Keratinocyte (primary cell): Measurements from ENCODE around the gene TLCD3B. TPM values are rescaled to one million over a fixed set of nuclear protein-coding genes. Genes with fewer than 3 reads are reported as not detected.
"Not testable (repeated sequence)": the region's sequence is repeated elsewhere in the genome, so short reads cannot be mapped to it uniquely, and the experiment has no call there.

Source experiments
- DNase-seq: peaks from one replicate; pipeline ENCODE4 v3.0.0-alpha.2; 2011; ENCODE audit warnings: low read depth, missing footprints, low spot score
- FAIRE-seq: peaks from 2 replicates; lab custom pipeline; 2011; peaks lifted over from hg19 to GRCh38; lab: Jason Lieb, UNC
- H2AFZ ChIP-seq: 2 replicates; pipeline ENCODE4 v1.6.0; 2012; ENCODE audit warnings: low read length, control low read depth, inconsistent platforms; ENCODE audit not compliant: control insufficient read depth
- H3K27ac ChIP-seq: 2 replicates; pipeline ENCODE4 v1.5.1; 2011; ENCODE audit warnings: low read length; ENCODE audit not compliant: control insufficient read depth, insufficient read depth
- H3K27me3 ChIP-seq: 3 replicates; pipeline ENCODE4 v1.6.0; 2011; ENCODE audit warnings: low read length; ENCODE audit not compliant: control insufficient read depth, insufficient read depth; ENCODE audit errors: extremely low read depth
- H3K36me3 ChIP-seq, 2 experiments: 2 replicates in 1 of 2; 3 replicates in 1 of 2; pipeline ENCODE4 v1.5.1; 2011; ENCODE audit warnings: low read length in 2 of 2, mild to moderate bottlenecking in 1 of 2; ENCODE audit not compliant: control insufficient read depth in 2 of 2, insufficient read depth in 2 of 2; ENCODE audit errors: extremely low read depth in 1 of 2
- H3K4me1 ChIP-seq: 3 replicates; pipeline ENCODE4 v1.5.1; 2011; ENCODE audit warnings: low read length; ENCODE audit not compliant: control insufficient read depth, insufficient read depth; ENCODE audit errors: extremely low read depth
- H3K4me2 ChIP-seq: 3 replicates; pipeline ENCODE4 v1.6.0; 2011; ENCODE audit warnings: low read depth, low read length; ENCODE audit not compliant: control insufficient read depth, insufficient read depth; ENCODE audit errors: extremely low read depth
- H3K4me3 ChIP-seq, 3 experiments: fragments of 200-600 bp in 1 of 3; sonication (generic) in 1 of 3; 2 replicates in 2 of 3; 3 replicates in 1 of 3; pipeline ENCODE4 v1.5.1; 2011 to 2016; ENCODE audit warnings: low read length in 3 of 3, mild to moderate bottlenecking in 3 of 3, control low read depth in 2 of 3, inconsistent platforms in 1 of 3, low read depth in 1 of 3, mixed read lengths in 1 of 3, mixed run types in 1 of 3, moderate library complexity in 1 of 3; ENCODE audit not compliant: control insufficient read depth in 2 of 3, insufficient read depth in 2 of 3; ENCODE audit errors: extremely low read depth in 1 of 3
- H3K79me2 ChIP-seq: 2 replicates; pipeline ENCODE4 v1.6.0; 2012; ENCODE audit warnings: low read length; ENCODE audit not compliant: control insufficient read depth, insufficient read depth
- H3K9ac ChIP-seq: 3 replicates; pipeline ENCODE4 v1.6.0; 2011; ENCODE audit warnings: low read length; ENCODE audit not compliant: control insufficient read depth, insufficient read depth; ENCODE audit errors: extremely low read depth
- H3K9me1 ChIP-seq: 3 replicates; pipeline ENCODE4 v1.6.0; 2011; ENCODE audit warnings: low read length; ENCODE audit not compliant: control insufficient read depth, insufficient read depth; ENCODE audit errors: extremely low read depth
- H3K9me3 ChIP-seq: 2 replicates; pipeline ENCODE4 v1.5.1; 2012; ENCODE audit warnings: low read depth, low read length; ENCODE audit not compliant: control insufficient read depth
- H4K20me1 ChIP-seq: 3 replicates; pipeline ENCODE4 v1.6.0; 2011; ENCODE audit warnings: low read length; ENCODE audit not compliant: control insufficient read depth, insufficient read depth; ENCODE audit errors: extremely low read depth
- CTCF ChIP-seq, 3 experiments: IDR thresholded peaks in 1 of 3; conservative IDR thresholded peaks in 1 of 3; optimal IDR thresholded peaks in 1 of 3; 2 replicates in 2 of 3; 3 replicates in 1 of 3; pipeline versions ENCODE3 to v1.5.1; 2011; ENCODE audit warnings: low read length in 3 of 3, mild to moderate bottlenecking in 3 of 3, moderate library complexity in 2 of 3, control low read depth in 1 of 3, inconsistent platforms in 1 of 3; ENCODE audit not compliant: insufficient read depth in 2 of 3; ENCODE audit errors: extremely low read depth in 1 of 3
- EZH2 ChIP-seq: IDR thresholded peaks from one replicate; pipeline ENCODE4 v1.6.1; 2012; ENCODE audit warnings: inconsistent platforms, mild to moderate bottlenecking, low read length, moderate library complexity
- dilution Hi-C: fragments of 300-500 bp; cut with MboI; formaldehyde crosslinking; loops from one replicate; pipeline ENCODE4 v1.7.0; 2020; ENCODE audit warnings: low sequenced_read_pairs; ENCODE audit not compliant: extremely low pct_ligation_motif_present
- polyA plus RNA-seq, 5 experiments: library from polyadenylated mRNA; depleted of rRNA in 3 of 5; stranded (reverse) in 3 of 5; stranded (forward) in 1 of 5; unstranded in 1 of 5; fragments of >200 nt; gene quantifications; 1 replicate in 1 of 5; 2 replicates in 3 of 5; 3 replicates in 1 of 5; pipeline versions ENCODE4 v1.2.1 to v1.2.3, GENCODE V29; 2011 to 2012; ENCODE audit warnings: missing spikeins in 2 of 5, low read depth in 1 of 5, low replicate concordance in 1 of 5

Gene TLCD3B
- polyA plus RNA-seq, 1 donor (not counting 4 experiments of a cell fraction or from before 2014, with no cell fraction given), result not detected

GRCh38 chr16:30017277-30017656 lies 13.8 kb downstream of the TLCD3B start:
- dilution Hi-C loops, result no loop called here
- DNase-seq (no peak), FAIRE-seq (no peak)
- no peak overlapping the region for H2AFZ ChIP-seq
- H3K4me3 ChIP-seq, result no peak overlapping the region
- no peaks in the 10 kb centered on the region for H3K9me3 ChIP-seq
- TF ChIP-seq EZH2 (no peak), CTCF (optimal IDR thresholded peaks at IDR 0.05 in 1 of 3, IDR thresholded peaks at IDR 0.05 in 1 of 3, conservative IDR thresholded peaks at IDR 0.05 in 1 of 3; ENCODE audit: extremely low read depth in 1 of 3, insufficient read depth in 2 of 3, low read length in 3 of 3) (no peak)
- no peaks in the 10 kb centered on the region for H3K9me1 ChIP-seq
- H3K9ac ChIP-seq, result no peak overlapping the region
- H3K27me3 ChIP-seq, result peaks cover 3% of the 10 kb centered on the region
- no peak overlapping the region for H3K27ac ChIP-seq
- H3K4me1 ChIP-seq, result peaks cover 4% of the 10 kb centered on the region
- H4K20me1 ChIP-seq, result no peaks in the 10 kb centered on the region
- no peaks in the 10 kb centered on the region for H3K79me2 ChIP-seq
- no peak overlapping the region for H3K4me2 ChIP-seq
- H3K36me3 ChIP-seq, result no peaks in the 10 kb centered on the region

- Histone ChIP-seq H3K27me3 (peaks cover 8% of the 10 kb centered on the region), H3K36me3 (no peaks in the 10 kb centered on the region), H3K4me2 (no peak overlapping the region), H3K27ac (no peak overlapping the region), H3K9ac (no peak overlapping the region), H3K4me3 (no peak overlapping the region), H2AFZ (no peak overlapping the region), H3K9me1 (no peaks in the 10 kb centered on the region), H3K9me3 (no peaks in the 10 kb centered on the region), H4K20me1 (no peaks in the 10 kb centered on the region), H3K4me1 (peaks cover 4% of the 10 kb centered on the region), H3K79me2 (no peaks in the 10 kb centered on the region)
- no peak for FAIRE-seq
- DNase-seq, result no peak
- dilution Hi-C loops, result no loop called here
- TF ChIP-seq CTCF (optimal IDR thresholded peaks at IDR 0.05 in 1 of 3, IDR thresholded peaks at IDR 0.05 in 1 of 3, conservative IDR thresholded peaks at IDR 0.05 in 1 of 3; ENCODE audit: extremely low read depth in 1 of 3, insufficient read depth in 2 of 3, low read length in 3 of 3) (no peak), EZH2 (no peak)
These were observed 14.4 kb downstream of the TLCD3B start for GRCh38 chr16:30016555-30017276.

- H3K4me2 ChIP-seq, H3K9me3 ChIP-seq, H3K36me3 ChIP-seq, dilution Hi-C loops, H3K4me1 ChIP-seq, H3K79me2 ChIP-seq, H3K27ac ChIP-seq, H3K4me3 ChIP-seq, H2AFZ ChIP-seq, DNase-seq, H4K20me1 ChIP-seq, FAIRE-seq, H3K9me1 ChIP-seq, H3K9ac ChIP-seq: not testable (repeated sequence)
- peaks cover 18% of the 10 kb centered on the region for H3K27me3 ChIP-seq
These were observed 15.6 kb downstream of the TLCD3B start for GRCh38 chr16:30015450-30015849.

- H3K4me1 ChIP-seq, H3K79me2 ChIP-seq, H4K20me1 ChIP-seq, H3K4me3 ChIP-seq, dilution Hi-C loops, H3K9me1 ChIP-seq, H3K9me3 ChIP-seq, DNase-seq, H3K4me2 ChIP-seq, H3K9ac ChIP-seq, H3K36me3 ChIP-seq, FAIRE-seq, H3K27ac ChIP-seq, H2AFZ ChIP-seq: not testable (repeated sequence)
- H3K27me3 ChIP-seq, result peaks cover 28% of the 10 kb centered on the region
These were observed 18.5 kb downstream of the TLCD3B start for GRCh38 chr16:30012598-30012997.
